ENCODE measurements around the gene POLR1A.

The POLR1A gene

GRCh38 chr2:85972355-85972754 lies 133.3 kb downstream of the POLR1A start:
- Histone ChIP-seq H3K79me2 (ENCODE audit: control insufficient read depth, low read length) (no peaks in the 10 kb centered on the region), H3K9me3 (ENCODE audit: control insufficient read depth, insufficient read depth, low read length) (peaks cover 3% of the 10 kb centered on the region; the same call in 1 of the 2 replicates), H3K4me2 (ENCODE audit: low read length) (no peak overlapping the region), H3K27me3 (ENCODE audit: control insufficient read depth, low read length) (no peaks in the 10 kb centered on the region; the same call in 1 of the 2 replicates), H3K27ac (ENCODE audit: low read depth, low read length) (no peak overlapping the region), H3F3A (ENCODE audit: control insufficient read depth, insufficient read depth) (no peaks in the 10 kb centered on the region), H3K36me3 (ENCODE audit: control insufficient read depth, low read length) (no peaks in the 10 kb centered on the region), H3K9me2 (replicated peaks; ENCODE audit: control insufficient read depth, low read length) (no peaks in the 10 kb centered on the region), H4K20me1 (ENCODE audit: control insufficient read depth, insufficient read depth, low read depth, low read length) (no peaks in the 10 kb centered on the region), H3K4me1 (ENCODE audit: control insufficient read depth, low read length) (no peaks in the 10 kb centered on the region), H3K4me3 (ENCODE audit: low read length) (no peak overlapping the region)
- TF ChIP-seq CTCF (IDR thresholded peaks at IDR 0.05; ENCODE audit: low read depth, low read length, poor library complexity, severe bottlenecking) (no peak), EZH2phosphoT487 (IDR thresholded peaks at IDR 0.05; ENCODE audit: borderline replicate concordance, low read length) (no peak)

- Histone ChIP-seq H3K79me2 (ENCODE audit: control insufficient read depth, low read length) (no peaks in the 10 kb centered on the region), H3K36me3 (ENCODE audit: control insufficient read depth, low read length) (no peaks in the 10 kb centered on the region), H3K27ac (ENCODE audit: low read depth, low read length) (no peak overlapping the region), H3K4me2 (ENCODE audit: low read length) (no peak overlapping the region), H3K9me3 (ENCODE audit: control insufficient read depth, insufficient read depth, low read length) (peaks cover 3% of the 10 kb centered on the region; the same call in 1 of the 2 replicates), H4K20me1 (ENCODE audit: control insufficient read depth, insufficient read depth, low read depth, low read length) (no peaks in the 10 kb centered on the region), H3K4me3 (ENCODE audit: low read length) (no peak overlapping the region), H3F3A (ENCODE audit: control insufficient read depth, insufficient read depth) (no peaks in the 10 kb centered on the region), H3K27me3 (ENCODE audit: control insufficient read depth, low read length) (no peaks in the 10 kb centered on the region; the same call in 1 of the 2 replicates), H3K9me2 (replicated peaks; ENCODE audit: control insufficient read depth, low read length) (no peaks in the 10 kb centered on the region), H3K4me1 (ENCODE audit: control insufficient read depth, low read length) (no peaks in the 10 kb centered on the region)
- no peak for TF ChIP-seq EZH2phosphoT487 (IDR thresholded peaks at IDR 0.05; ENCODE audit: borderline replicate concordance, low read length)
Measured at GRCh38 chr2:85971366-85971765, 134.3 kb downstream of the POLR1A start.
